ENCODE data around the gene DNAJB5.

The DNAJB5 gene

DNA sequence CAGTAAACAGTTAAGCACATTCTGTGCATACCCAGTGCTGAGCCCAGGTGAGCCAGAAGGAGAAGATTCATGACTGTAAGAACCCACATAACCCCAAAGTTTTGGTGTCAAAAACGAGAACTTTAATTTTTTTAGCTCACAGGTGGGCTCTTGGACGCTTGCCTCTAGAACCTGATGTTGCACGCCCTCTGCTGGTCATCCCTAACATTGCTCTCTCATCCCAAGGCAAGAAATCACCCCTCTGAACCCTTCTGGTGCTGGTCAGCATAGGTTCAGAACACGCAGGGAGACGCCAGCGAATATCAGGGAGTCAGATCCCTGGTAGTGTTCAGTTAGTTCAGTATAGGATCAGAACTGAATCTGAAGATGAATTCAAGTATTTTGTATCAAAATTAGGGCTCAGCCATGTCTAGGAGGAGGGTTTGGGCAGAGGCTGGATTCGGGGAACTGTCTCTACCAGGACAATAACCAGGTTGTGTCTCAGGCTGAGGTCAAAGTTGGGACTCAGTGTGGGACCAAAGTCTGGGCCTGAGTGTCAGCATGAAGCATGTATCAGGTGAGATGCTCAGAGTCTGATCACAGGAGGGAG is 4.1 kb upstream of the DNAJB5 start:
- DNase-seq, result peak; percentile 39

DNA sequence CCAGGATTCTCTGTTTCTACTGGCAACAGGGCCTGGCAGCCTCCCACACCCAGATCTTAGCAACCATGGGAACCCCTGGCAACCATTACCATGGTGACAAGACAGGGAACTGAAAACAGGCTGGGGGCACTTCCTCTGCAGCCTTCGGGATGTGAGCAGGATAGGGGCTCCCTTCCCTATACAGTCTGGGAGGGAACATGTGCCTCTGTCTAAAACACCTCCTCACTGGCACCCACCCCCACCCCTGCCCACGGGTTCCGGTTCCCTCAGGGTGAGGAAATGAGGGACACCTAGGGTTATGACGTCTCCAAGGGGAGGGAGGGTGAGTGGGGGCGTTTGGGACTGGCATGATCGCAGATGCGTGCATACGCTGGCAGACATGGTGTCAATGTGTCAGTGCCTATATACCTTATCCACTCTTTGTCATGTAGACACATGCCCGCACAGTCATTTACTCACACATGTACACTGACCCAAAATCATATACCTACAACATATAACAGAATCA is 3.0 kb upstream of the DNAJB5 start:
- no peak for DNase-seq

DNA sequence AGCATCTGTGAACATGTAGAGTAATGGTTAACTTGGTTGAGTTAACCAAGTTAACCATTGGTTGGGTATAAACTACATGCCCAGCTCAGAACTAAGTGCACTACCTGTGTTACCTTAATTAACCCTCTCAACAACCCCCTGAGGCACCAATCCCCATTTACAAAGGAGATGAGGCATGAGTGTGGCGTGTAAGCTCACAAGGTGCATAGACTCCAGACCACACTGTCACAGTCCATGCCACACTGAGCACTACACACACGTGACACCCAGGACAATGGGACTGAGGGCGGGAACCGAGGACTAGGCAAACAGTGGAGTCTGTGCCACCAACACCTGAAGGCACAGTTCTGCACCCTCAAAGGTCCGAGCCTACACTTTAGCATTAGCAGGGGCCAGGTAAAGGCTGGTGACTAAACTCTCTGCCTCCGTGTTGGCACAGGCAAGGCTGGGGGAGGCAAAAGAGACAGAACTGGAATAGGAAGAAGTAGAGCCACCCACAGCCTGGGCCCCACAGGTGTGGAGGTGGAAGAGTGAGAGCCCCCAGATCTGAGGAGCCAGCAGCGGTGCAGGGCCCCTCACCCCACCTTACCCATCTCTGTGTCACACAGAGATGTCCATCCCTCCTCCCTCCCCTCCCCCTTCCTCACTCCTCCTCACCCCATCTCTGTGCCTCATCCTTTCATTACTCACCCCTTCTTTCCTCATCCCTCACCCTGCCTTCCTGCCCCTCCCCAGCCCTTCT is 2.2 kb upstream of the DNAJB5 start:
- no peak for DNase-seq

DNA sequence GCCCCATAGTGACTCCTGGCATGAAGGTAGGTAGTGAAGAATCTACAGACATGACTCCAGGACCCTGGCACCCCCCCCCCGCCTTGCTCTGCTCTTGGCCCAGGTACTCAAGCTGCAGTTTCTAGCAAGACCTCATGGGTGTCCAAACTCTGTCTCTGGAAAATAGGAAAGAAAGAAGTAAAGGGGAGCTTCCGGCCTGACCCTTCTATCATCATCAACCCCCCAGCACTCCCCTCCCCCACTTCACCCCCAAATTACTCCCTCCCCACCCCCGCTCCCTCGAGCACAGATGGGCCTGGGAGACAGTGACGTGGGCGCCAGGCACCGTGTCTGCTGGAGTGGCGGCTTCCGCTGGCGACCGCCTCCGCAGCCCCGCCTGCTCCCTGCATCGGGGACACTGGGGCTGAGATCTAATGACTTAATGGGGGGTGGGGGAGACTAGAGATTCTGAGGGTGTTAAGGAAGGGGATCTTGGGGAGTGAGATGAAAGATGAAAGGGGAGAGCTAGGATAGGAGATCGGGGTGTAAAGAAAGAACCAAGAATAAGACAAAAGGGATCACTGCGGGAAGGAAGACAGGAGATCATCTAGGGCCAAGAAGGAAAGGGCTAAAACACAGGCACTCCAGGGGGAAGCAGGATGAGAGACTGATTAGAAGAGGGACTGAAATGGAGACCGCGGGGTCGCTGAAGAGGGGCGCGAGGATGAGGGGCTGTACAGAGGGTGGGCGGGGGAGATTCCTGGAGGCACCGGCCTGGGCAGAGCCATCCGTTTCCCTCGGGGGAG is 1.1 kb upstream of the DNAJB5 start:
- no peak for DNase-seq

DNA sequence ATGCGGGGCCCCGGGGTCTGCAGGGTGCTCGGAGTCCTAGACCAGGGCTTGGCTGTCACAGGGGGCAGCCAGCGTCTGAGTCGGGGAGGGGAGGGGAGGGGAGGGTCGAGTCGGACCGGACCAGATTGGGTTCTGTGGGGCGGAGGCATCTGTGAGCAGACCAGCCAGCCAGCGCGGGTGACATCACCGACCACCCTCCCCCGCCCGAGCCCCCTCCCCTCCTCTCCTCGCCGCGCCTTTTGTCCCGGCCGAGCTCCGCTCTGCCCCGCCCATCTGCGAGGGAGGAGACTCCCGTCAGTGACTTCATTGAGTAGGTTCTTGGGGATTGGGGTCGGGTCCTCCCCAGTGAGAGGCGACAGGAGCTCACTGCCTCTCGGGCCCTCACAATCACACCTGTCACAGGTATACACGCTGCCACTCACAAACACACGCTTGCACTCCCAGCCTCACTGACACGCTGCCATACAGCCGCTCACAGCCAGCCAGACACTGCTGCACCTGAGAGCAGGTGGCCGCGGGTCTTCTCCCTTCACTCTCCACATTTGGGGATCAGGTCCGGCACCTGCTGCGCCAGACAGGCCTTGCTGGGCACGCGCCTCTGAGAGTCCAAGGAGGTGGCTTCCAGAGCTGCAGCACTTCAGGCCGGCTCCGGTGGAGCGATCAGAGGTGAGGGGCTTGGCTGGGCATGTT is 546 bp downstream of the DNAJB5 start:
- peak; percentile 41 for DNase-seq

DNA sequence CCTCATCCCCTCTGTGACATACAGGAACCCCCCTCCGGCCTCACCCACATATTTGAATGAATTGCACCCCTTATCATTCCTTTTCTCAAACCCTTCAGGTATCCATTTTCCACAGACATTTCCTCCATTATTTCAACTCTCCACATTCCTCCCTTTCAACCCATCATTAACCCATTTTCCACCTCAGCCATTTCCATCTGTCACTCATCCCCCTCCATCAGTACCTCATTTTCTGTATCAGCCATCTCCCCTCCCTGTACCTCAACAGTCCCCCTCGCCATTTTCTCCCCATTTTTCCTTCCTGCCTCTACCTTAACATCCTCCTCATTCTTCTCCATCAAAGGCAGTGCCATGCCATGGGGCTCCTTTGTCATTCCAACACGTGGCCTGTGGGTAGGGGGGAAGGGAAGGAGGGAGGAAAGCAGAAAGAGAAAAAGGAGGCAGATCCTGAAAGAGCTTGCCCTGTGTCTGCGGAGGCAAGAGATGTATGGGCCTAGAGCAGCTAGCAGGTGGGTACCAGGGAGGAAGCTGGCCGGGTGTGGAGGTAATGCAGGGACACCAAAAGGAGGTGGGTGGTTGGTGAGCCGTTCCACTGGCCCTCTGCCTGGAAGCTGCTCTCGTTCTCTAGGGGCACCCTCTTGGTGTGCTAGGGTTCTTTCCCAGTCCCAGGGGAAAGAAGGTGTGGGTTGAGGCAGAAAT is 1.5 kb downstream of the DNAJB5 start:
- no peak for DNase-seq

GRCh38 chr9:34991607-34992375 is 2.2 kb downstream of the DNAJB5 start:
- DNase-seq, result no peak

DNA sequence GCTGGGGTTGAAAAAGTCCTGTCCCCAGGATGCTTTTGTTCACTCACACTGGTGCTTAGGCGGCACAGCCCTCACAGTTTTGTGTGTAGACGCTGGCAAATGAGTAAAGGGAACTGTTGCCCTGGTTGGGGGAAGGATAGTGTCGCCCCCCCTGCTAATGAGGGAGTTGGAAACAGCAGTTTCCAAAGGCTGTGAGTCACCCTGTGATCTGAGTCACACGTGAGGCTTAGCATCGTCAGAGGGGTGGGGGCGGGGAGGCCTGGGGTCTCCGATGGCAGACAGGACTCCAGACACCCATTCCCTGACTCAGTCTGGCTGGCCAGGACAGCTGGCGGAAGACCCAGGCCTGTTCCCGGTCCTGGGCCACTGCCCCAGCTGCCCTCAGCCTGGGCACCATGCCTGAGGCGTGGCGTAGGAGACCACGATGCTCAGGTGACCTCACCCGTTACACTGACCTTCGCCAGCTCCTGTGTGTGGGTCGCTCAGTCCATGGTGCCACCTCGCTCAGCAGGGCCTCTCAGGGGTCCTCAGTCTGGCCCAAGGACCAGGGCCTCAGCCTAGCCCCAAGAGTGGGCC is 2.9 kb downstream of the DNAJB5 start:
- peak; percentile 92 for DNase-seq

DNA sequence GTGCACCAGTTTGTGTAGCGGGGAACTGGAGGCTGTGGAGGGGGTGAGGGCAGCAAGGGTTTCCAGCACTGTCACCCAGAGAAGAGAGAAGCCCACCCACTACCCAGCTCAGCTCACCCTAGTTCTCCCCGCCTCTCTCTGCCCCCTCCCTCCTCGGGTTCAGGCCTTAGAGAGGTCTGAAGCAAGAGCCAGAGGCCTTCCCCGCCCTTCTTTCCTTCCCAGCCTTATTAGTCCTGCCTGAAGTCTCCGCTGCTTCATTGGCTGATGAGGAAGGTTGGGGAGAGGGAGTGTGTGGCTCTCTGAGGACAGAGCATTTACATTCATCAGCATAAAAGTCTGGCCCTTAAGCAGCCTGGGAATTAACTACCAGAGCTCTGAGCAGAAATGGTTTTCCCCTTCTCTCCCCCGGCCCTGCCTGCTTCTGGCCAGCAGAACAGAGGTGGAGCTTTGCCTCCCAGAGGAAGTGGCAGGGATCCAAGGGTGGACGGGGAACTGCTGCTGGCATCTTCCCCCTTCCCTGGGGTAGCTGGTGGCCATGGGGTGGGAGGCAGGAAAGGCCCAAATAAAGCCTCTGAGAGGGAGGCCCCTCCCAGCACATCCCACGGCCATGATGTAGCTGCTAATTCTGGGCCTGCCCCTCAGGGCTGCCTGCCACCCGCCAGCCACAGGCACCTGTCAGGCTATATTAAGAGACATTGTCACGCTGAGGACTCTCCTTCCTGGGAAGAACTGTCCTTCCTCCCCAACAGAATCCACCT is 4.1 kb downstream of the DNAJB5 start:
- DNase-seq, result peak; percentile 77

GRCh38 chr9:34994260-34994899 is 4.8 kb downstream of the DNAJB5 start:
- DNase-seq, result peak; percentile 55

DNA sequence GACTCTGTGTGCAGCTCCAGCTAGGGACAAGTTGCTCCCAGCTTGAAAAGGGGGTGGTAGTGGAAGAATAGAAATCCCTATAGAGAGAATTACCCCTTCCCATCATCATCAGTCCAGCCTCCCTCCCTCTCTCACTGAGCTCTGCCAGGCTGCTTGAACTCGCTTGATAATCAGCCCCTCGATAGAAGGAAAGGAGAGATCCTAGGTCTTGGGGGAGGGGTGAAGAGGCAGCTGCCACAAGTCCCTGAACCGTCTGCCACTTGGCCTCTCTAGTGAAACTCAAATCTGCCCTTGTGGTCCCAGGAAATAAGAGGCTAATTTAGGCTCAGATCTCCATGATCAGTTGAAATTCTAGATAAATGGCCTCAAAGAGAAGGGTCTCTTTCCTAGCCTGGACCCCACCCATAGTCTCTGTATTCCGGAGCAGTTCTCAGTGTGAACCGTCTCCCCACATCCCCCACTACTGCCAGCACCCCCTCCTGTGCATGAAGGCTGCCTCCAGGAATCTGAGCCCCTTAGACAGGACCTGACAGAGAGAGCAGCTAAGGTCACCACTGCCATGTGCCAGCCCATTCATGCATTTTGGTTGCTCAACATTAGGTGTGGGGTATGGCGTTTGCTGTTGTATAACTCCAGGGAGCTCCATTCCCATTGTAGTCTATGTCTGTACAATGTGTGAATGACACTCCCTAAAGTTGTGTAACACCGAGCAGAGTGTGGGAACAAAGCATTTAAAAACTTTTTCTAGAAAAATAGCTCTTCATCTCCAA is 5.5 kb downstream of the DNAJB5 start:
- no peak for DNase-seq

GRCh38 chr9:34995670-34996060 is 6.1 kb downstream of the DNAJB5 start:
- DNase-seq, result no peak

DNA sequence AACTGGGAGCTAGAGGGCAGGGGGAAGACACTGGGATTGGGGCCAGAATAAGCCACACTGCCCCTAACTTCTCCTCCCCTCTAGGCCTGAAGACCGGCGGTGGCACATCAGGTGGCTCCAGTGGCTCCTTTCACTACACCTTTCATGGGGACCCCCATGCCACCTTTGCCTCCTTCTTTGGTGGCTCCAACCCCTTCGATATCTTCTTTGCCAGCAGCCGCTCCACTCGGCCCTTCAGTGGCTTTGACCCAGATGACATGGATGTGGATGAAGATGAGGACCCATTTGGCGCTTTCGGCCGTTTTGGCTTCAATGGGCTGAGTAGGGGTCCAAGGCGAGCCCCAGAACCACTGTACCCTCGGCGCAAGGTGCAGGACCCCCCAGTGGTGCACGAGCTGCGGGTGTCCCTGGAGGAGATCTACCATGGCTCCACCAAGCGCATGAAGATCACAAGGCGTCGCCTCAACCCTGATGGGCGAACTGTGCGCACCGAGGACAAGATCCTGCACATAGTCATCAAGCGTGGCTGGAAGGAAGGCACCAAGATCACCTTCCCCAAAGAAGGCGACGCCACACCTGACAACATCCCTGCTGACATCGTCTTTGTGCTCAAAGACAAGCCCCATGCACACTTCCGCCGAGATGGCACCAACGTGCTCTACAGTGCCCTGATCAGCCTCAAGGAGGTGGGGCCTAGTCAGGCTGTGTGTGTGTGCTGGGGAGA is 6.8 kb downstream of the DNAJB5 start:
- DNase-seq, result no peak

- DNase-seq, result no peak
These were observed 7.3 kb downstream of the DNAJB5 start for GRCh38 chr9:34996905-34997279.

- DNase-seq, result no peak
These were observed 7.8 kb downstream of the DNAJB5 start for GRCh38 chr9:34997379-34997781.

DNA sequence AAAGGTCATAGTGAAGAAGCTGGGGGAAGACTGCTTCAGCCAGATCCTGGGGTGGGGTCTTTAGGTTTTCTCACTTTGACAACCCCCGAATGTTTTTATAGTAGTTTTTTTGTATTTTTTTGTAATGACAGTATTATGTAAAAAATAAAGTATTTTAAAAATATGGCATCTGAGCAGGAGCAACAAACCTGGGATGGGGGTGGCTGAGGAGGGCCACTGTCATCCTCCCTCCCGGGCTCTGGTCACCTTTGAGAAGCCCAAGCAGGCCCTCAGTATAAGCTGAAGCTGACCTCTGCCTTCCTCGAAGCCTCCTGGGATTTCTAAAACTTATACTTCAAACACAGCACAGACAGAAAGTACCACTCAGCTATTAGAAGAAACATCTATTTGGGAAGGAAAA is 8.7 kb downstream of the DNAJB5 start:
- DNase-seq, result no peak

- DNase-seq, result no peak
These were observed 10.0 kb downstream of the DNAJB5 start for GRCh38 chr9:34999576-34999975.

GRCh38 chr9:35000535-35001284 is 11.2 kb downstream of the DNAJB5 start:
- peak; percentile 65 for DNase-seq
